NCI-H187 (cell line): ENCODE results near the gene LGALS16.
"Not testable (repeated sequence)": the region's sequence is repeated elsewhere in the genome, so short reads cannot be mapped to it uniquely, and the experiment has no call there.

ENCODE experiments used
- DNase-seq, 2 experiments: peaks; one replicate each; lab custom pipeline; 2025; lab: John Stamatoyannopoulos, UW

Gene LGALS16, protein sequence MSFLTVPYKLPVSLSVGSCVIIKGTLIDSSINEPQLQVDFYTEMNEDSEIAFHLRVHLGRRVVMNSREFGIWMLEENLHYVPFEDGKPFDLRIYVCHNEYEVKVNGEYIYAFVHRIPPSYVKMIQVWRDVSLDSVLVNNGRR

DNA sequence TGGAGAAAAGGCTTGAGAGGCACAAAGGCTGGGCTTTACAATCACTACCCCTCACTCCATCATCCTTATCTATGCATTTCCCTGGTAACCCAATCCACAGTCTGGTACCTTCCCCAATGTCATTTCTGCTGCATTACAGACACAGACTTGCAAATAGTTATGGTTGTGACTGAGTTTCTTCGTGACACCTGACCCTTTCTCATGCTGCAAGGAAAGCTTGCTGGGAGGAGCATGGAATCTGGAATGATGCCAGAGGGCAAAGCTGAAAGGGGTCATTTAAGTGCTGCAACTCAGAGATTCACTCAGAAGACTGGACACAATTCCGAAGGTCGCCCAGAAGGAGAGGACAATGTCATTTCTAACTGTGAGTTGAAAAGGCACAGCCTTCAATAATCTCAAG is at the start of gene LGALS16:
LGALS16 (plus strand) TSS at position 301 of the 400 bp plus-strand sequence; CDS start at position 350, 49 bp downstream.
- DNase-seq = no peak

DNA sequence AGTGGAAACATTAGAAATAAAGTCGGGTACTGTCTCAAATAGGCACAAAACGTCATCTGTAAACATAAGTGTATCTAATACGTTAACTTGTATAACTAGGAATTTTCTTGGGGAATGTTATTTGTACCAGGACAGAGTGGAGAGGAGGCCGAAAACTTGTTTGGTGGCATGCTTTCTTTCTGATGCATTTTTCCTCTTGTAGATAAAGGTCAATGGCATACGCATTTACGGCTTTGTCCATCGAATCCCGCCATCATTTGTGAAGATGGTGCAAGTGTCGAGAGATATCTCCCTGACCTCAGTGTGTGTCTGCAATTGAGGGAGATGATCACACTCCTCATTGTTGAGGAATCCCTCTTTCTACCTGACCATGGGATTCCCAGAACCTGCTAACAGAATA is 48.7 kb upstream of the LGALS16 start:
- no peak for DNase-seq

DNA sequence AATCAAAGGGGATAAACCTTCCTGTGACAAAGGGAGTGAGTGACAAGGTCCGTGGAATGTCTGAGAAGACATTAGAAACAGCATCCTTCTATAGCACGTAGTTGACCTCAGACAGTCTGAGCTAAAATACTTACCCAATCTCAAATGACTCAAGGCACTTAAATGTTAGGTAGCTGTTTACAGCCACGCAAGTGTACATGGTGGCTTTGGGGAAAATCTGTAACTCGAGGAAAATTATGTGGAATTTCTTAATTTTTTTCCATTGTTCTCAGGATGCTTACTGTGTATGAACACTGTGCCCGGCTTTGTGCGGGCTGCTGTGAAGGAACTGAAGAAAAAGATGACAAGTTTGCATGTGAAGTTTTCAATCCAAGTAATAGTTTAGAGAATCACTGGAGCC is 48.2 kb upstream of the LGALS16 start:
- no peak for DNase-seq

DNA sequence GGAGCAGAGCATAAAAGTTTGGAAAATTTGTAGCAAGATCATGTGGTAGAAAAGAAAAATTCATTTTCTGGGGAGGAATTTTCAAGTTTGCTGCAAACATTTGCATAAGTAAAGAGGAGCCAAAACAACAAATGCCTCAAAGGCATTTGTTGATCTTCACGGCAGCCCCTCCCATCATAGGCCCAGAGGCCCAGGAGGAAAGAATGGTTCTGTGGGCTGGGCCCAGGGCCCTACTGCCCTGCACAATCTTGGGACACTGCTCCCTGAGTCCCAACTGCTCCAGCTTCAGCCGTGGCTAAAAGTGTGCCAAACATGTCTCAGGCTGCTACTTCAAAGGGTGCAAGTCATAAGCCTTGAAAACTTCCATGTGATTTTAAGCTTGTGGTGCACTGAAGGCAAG is 42.1 kb upstream of the LGALS16 start:
- DNase-seq = no peak

DNA sequence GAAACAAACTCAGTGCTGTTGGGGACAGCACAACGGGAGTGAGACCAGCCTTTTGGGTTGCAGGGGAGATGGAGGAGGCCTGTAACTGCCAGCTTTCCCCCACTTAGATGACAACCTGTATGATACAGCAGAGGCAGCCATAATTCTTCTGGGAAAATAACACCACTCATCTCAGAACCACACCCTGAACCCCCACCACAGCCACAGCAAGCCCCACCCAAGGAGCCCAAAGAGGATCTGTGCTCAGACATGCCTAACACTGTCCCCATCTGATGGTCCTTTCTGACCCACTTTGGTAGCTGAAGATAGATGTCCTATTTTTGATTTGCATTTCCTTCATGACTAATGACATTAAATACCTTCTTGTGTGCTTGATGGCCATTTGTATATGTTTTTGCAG is 38.0 kb upstream of the LGALS16 start:
- DNase-seq = no peak

DNA sequence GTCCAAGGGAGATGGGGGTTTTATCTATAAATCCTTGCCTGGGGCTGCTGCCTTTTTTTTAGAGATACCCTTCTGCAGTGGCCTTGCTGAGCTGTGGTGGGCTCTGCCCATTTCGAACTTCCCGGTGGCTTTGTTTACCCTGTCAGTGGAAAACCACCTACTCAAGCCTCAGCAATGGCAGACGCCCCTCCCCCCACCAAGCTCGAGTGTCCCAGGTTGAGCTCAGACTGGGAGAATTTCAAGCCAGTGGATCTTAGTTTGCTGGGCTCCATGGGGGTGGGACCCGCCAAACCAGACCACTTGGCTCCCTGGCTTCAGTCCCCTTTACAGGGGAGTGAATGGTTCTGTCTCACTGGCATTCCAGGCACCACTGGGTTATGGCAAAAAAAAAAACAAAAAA is 31.8 kb upstream of the LGALS16 start:
- no peak for DNase-seq

DNA sequence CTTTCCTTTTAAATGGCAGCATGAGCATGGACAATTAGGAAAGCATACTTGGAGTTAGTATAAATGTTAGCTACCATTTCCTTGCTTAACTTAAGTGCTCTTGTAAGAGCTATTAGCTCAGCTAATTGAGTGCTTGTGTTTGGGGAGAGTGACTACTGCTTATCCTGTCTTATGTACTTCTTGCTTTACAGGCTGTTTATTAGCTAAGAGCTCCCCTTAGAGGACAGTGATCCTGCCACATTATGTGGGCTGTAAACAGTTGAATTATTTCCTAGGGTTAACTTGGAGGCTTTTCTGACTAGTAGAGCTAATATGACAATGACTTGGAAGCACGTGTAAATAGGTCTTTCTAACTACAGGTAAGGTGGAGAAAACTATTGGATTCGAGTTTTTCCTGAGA is 28.1 kb upstream of the LGALS16 start:
- not testable (repeated sequence) for DNase-seq

DNA sequence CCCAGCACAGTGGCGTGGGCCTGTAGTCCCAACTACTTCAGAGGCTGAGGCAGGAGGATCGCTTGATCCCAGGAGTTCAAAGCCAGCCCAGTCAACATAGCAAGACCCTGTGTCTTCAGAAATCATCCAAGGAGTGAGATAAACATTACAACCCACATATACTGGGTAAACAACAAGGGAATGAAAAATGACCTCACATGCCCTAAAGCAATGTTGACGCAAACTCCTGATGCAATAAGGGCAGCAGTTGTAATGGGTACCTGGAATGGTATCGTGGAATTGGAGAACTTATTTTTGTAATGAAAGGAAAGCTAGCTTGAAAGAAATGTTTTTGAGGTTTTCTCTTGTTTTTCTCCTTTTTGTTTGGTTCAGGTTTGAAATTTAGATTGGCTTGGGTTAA is 24.5 kb upstream of the LGALS16 start:
- no peak for DNase-seq

DNA sequence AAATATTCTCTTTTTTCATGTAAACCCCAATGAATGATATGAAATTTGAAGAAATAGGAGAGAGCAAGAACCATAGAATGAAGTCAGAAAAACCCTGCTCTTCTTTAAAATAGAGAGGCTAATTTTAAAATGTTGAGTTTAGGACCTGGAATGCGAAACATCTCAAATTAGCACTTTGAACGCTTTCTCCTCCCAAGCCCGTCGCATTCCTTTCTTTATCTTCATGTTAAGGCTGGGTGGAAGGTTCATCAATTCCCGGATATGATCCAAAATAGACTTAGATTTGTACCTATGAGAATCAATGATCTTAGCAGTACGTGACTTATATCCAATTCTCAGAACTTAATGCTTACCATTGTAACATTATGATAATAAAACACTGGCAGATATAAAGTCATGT is 24.1 kb upstream of the LGALS16 start:
- no peak for DNase-seq

DNA sequence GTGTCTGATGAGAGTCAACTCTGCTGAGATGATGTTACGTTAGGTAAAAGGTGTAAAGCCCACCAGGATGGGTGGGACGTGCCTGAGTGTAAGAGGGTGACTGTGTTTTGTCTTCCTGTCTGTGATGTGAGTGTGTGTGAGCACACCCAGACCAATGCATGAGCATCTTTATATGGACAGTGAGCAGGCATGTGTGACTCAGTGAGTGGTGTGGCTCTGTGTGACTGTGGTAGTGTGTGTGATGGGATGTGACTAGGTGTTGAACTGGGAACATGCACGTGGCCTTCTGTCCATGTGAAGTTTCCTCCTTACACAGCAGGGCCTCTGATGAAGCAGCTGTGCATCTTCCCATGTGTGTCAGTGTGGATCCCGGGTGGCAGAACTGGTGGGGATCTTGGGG is 17.8 kb upstream of the LGALS16 start:
- DNase-seq = no peak

DNA sequence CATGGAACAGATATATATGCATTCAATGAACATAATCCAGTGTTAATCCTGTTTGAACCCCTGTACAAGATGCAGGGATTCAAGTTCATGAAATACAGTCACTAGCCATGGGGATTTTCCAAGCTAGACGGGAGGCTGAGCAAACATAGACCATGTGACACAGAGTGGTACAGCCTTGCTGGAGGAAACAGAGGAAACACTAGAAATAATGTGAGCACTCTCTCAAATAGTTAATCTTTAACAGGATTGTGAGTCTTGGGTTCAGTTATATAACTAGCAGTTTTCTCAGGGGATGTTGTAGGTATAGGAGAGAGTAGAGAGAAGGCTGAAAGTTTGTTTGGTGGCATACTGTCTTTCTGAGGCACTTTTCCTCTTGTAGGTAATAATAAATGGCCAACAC is 13.9 kb upstream of the LGALS16 start:
- DNase-seq = no peak

DNA sequence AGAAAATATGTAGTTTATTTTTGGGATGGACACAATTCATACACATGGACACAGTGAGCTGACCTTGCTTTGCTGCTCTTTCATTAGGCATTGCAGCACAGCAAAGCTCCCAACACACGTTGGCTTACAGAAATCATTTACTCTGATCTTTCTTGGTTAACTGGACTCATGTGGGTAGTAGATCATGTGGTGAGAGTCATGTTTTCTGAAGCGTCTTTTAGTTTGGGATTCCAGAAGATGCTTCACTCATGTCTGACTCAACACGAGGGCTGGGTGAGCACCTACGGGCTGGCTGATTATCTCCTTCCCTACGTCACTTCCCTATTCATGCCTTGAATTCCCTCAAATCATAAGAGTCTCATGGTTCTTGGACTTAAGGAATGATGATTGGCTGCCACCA is 12.1 kb upstream of the LGALS16 start:
- no peak for DNase-seq

DNA sequence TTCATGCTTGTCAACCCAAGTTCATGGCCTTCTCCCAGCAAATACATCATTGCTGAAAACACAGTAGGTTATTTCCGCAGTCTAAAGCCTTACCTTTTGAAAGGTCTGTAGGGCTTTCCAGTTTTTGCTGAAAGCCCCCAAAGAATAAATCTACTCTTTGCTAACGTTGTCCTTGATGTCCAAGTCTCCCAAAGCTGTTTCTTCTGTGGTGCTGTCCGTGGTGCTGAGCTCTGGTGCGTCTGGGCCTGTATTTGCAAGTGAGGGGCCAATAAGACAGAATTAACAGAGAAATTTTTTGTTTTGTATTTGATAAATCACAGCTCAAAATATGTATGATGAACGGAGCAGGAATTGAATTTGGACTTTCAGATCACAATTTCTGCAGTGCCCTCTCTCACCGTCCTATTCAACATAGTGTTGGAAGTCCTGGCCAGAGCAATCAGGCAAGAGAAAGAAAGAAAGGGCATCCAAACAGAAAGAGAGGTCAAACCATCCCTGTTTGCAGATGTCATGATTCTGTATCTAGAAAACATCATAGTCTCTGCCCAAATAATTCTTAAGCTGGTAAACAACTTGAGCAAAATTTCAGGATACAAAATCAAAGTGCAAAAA is 9.8 kb upstream of the LGALS16 start:
- DNase-seq = no peak

DNA sequence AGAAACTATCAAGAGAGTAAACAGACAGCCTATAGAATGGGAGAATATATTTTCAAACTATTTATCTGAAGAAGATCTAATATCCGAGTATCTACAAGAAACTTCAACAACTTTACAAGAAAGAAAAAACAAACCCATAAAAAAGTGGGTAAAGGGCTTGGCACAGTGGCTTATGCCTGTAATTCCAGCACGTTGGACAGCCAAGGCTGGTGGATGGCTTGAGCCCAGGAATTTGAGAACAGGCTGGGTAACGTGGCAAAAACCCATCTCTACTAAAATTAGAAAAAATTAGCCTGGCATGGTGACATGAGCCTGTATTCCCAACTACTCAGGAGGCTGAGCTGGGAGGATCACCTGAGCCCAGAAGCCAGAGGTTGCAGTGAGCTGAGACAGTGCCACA is 7.8 kb upstream of the LGALS16 start:
- no peak for DNase-seq

DNA sequence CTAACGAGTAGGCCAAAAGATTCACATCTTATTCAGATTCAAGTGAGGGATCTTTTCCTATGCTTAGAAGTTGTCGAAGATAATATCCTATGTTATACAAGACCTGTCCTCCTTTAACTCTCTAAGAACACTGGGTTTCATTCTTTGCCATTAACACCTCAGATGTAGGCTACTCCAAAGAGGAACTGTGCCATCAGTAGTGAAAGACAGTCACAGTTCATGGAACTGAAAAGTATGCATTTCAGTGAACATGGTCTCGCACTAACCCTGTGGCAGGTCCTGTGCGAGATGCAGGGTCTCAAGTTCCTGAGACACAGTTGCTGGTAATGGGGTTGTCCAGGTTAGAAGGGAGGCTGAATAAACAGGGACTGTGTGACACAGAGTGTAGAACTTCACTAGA is 4.1 kb downstream of the LGALS16 start:
- no peak for DNase-seq

DNA sequence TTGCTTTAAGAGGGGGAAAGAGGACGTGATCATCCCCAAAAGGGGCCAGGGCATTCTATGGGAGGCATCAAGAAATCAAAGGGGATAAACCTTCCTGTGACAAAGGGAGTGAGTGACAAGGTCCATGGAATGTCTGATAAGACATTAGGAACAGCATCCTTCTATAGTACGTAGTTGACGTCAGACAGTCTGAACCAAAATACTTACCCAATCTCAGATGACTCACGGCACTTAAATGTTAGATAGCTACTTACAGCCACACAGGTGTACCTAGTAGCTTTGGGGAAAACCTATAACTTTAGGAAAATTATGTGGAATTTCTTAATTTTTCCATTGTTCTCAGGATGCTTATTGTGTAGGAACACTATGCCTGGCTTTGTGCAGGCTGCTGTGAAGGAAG is 4.9 kb downstream of the LGALS16 start:
- no peak for DNase-seq

DNA sequence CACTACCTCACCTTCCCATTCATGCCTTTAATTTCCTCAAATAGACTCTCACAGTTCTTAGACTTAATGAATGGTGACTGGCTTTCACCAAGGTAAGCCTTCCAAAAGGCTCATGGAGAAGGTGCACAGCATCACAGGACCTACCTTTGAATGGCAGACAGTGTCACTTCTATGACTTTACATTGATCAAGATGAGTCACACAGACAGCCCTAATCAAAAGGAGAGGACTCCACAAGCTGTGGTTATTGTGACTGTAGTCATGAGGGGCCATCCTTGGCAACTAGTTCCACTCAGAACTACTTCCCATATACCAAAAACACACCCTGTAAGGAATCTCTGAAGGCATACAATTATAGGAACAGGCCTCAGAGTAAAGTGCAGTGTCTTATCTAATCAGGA is 5.9 kb downstream of the LGALS16 start:
- no peak for DNase-seq

DNA sequence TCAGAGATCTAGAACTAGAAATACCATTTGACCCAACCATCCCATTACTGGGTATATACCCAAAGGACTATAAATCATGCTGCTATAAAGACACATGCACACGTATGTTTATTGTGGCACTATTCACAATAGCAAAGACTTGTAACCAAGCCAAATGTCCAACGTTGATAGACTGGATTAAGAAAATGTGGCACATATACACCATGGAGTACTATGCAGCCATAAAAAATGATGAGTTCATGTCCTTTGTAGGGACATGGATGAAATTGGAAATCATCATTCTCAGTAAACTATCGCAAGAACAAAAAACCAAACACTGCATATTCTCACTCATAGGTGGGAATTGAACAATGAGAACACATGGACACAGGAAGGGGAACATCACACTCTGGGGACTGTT is 14.1 kb downstream of the LGALS16 start:
- not testable (repeated sequence) for DNase-seq

DNA sequence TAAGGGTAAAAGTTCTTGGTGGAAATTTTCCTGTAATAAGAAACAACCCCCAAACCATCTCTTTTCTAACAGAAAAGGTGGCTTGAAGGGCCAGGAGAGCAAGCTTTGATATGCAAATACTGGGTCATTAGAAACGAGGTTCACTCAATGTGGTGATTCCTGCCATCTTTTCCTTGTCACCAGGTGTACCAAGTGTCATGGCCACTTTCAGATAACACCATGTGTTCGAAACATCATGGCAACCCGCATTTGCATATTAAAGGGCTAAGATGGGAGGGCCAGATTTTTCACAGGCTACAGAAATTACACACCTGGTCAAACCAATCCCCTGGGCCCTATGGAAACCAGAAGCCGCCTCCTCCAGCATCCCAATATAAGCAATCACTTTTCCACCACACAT is 15.3 kb downstream of the LGALS16 start:
- DNase-seq = no peak

DNA sequence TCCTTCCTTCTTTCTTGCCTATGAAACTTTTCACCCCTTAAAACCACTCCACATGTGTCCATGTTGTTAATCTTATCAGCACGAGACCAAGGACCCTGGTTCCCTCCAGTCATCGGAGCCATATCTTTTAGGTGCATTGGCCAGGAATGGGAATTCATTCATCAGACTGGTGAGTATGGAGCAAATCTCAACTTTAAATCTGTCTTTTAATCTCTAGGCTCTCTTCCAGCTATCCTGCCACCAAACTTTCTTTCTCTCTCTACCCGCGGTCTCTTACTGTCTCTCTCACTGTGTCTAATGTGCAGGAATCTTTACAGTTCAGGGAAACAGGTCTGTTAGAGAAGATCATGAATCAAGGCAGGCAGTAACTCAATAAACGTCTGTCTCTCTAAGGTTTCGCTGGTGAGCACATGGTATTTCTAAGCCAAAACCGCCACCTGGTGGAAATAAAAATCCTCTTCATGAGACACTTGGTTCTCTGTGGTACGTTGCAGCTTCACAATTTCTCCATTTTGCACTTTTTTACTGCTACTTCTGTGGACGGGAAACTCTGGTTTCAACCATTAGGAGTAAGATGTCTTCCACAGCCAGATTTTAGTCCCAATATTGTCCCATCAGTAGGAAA is 16.1 kb downstream of the LGALS16 start:
- peak; percentile 18 to 31 for DNase-seq

DNA sequence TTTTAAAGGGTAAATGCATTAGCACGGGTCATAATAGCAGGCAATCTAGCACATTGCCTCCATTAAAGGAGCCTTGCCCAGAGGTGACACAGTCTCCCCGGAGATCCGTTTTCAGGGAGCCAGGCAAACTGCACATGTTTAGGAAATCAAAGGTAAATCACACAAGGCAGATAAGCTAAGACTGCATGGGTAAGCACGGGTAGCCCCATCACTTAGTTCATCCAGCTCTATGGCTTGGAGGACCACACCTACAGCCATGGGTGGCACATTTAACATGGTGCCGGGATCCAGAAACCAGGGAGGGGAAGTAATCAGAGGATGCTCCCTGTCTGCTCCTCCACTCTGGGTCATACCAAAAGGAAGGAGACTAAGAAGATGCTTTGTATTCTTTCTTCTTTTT is 16.8 kb downstream of the LGALS16 start:
- DNase-seq = no peak

DNA sequence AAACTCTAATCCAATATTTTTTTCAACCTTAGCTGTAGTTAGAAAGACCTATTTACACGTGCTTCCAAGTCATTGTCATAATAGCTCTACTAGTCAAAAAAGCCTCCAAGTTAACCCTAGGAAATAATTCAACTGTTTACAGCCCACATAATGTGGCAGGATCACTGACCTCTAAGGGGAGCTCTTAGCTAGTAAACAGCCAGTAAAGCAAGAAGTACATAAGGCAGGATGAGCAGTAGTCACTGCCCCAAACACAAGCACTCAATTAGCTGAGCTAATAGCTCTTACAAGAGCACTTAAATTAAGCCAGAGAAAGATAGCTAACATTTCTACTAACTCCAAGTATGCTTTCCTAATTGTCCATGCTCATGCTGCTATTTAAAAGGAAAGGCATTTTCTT is 18.1 kb downstream of the LGALS16 start:
- DNase-seq = not testable (repeated sequence)

DNA sequence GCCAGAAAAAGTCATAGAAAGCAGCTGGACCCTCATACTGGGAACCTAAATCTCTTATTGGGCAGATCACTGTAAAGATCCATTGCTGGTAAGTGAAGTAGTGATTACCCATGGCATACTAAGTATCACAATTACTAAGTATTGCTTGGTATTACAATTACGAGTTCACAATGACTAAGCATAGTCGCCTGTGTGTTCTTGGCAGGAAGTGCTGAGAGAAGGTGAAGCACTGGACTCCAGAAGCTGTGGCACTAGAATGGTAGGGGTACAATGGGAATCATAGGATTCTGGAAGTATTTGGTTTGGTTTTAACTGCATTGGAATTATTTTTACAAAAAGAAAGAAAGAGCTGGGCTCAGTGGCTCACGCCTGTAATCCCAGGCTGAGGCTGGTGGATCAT is 20.3 kb downstream of the LGALS16 start:
- no peak for DNase-seq
